ENCODE results near the gene SNAP47.

DNA sequence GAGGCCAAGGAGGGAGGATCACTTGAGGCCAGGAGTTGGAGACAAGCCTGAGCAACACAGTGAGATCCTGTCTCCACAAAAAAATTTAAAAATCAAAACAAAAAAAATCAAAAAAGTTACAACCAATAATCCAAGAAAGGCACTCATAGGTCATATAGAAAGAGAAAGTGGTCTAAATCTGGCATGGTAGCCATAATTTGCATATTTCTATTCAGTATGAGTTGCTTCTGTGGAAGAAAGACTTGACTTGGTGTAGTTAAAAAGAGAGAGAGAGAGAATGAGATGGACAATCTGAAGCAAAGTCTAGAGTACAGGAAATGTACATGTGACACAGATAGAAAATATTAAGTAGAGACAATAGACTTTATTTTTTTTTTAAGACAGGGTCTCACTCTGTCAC, 22.6 kb upstream of the SNAP47 start:
- TF ChIP-seq POLR2A (IDR thresholded peaks at IDR 0.05) (no peak), CTCF (IDR thresholded peaks at IDR 0.05) (no peak)

All from lower leg skin (tissue), 3 donors.